ENCODE measurements around the gene SOBP. TPM values are rescaled to one million over a fixed set of nuclear protein-coding genes. Genes with fewer than 3 reads are reported as not detected.

Gene SOBP
- polyA plus RNA-seq, 1 donor (not counting 4 experiments of a cell fraction or from before 2014, with no cell fraction given), result not detected

DNA sequence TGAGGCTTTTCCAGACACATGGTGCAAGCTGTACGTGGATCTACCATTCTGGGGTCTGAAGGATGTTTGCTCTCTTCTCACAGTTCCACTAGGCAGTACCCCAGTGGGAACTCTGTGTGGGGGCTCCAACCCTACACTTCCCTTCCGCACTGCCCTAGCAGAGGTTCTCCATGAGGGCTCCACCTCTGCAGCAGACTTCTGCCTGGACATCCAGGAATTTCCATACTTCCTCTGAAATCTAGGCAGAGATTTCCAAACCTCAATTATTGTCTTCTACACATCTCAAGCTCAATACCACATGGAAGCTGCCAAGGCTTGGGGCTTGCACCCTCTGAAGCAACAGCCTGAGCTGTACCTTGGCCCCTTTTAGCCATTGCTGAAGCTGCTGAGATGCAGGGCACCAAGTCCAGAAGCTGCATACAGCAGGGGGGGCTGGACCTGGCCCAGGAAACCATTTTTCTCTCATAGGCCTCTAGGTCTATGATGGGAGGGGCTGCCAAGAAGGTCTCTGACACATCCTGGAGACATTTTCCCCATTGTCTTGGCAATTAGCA lies 42.2 kb upstream of the SOBP start:
- FAIRE-seq, result no peak

DNA sequence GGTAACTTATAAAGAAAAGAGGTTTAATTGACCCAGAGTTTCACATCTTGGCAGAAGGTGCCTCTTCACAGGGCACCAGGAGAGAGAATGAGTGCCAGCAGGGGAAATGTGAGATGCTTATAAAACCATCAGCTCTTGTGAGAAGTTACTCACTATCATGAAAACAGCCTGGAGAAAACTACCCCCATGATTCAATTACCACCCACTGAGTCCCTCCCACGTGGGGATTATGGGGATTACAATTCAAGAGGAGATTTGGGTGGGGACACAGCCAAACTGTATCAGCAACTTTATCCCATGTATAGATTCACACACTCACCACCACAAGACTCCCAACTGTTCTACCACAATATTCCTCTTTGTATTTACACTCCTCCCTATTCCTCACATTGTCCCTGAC lies 41.1 kb upstream of the SOBP start:
- Histone ChIP-seq H3K4me2 (ENCODE audit: control insufficient read depth, extremely low read depth, insufficient read depth, low read depth, low read length) (no peak overlapping the region), H3K9me3 (ENCODE audit: control insufficient read depth, low read depth, low read length) (no peaks in the 10 kb centered on the region), H3K36me3 (ENCODE audit: control insufficient read depth in 2 of 2, extremely low read depth in 1 of 2, insufficient read depth in 2 of 2, low read length in 2 of 2) (no peaks in the 10 kb centered on the region), H3K9me1 (ENCODE audit: control insufficient read depth, extremely low read depth, insufficient read depth, low read length) (no peaks in the 10 kb centered on the region), H3K27ac (ENCODE audit: control insufficient read depth, insufficient read depth, low read length) (no peak overlapping the region), H4K20me1 (ENCODE audit: control insufficient read depth, extremely low read depth, insufficient read depth, low read length) (no peaks in the 10 kb centered on the region), H3K4me3 (ENCODE audit: control insufficient read depth in 2 of 3, extremely low read depth in 1 of 3, insufficient read depth in 2 of 3, low read depth in 1 of 3, low read length in 3 of 3) (no peak overlapping the region), H2AFZ (ENCODE audit: control insufficient read depth, low read length) (no peak overlapping the region), H3K79me2 (ENCODE audit: control insufficient read depth, insufficient read depth, low read length) (no peaks in the 10 kb centered on the region), H3K27me3 (ENCODE audit: control insufficient read depth, extremely low read depth, insufficient read depth, low read length) (no peaks in the 10 kb centered on the region), H3K9ac (ENCODE audit: control insufficient read depth, extremely low read depth, insufficient read depth, low read length) (no peak overlapping the region), H3K4me1 (ENCODE audit: control insufficient read depth, extremely low read depth, insufficient read depth, low read length) (no peaks in the 10 kb centered on the region)
- DNase-seq (ENCODE audit: low read depth, low spot score) (no peak), FAIRE-seq (no peak)
- TF ChIP-seq EZH2 (IDR thresholded peaks at IDR 0.05; ENCODE audit: low read length), result no peak
- TF ChIP-seq, protein P1, sequence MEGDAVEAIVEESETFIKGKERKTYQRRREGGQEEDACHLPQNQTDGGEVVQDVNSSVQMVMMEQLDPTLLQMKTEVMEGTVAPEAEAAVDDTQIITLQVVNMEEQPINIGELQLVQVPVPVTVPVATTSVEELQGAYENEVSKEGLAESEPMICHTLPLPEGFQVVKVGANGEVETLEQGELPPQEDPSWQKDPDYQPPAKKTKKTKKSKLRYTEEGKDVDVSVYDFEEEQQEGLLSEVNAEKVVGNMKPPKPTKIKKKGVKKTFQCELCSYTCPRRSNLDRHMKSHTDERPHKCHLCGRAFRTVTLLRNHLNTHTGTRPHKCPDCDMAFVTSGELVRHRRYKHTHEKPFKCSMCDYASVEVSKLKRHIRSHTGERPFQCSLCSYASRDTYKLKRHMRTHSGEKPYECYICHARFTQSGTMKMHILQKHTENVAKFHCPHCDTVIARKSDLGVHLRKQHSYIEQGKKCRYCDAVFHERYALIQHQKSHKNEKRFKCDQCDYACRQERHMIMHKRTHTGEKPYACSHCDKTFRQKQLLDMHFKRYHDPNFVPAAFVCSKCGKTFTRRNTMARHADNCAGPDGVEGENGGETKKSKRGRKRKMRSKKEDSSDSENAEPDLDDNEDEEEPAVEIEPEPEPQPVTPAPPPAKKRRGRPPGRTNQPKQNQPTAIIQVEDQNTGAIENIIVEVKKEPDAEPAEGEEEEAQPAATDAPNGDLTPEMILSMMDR (optimal IDR thresholded peaks at IDR 0.05 in 1 of 3, IDR thresholded peaks at IDR 0.05 in 1 of 3, conservative IDR thresholded peaks at IDR 0.05 in 1 of 3; ENCODE audit: extremely low read depth in 1 of 3, insufficient read depth in 2 of 3, low read length in 3 of 3), result no peak
- dilution Hi-C loops (cut with MboI; ENCODE audit: extremely low pct_ligation_motif_present, low sequenced_read_pairs), result no loop called here

More for the DNA sequence above, 42.2 kb upstream of the SOBP start:
- DNase-seq (ENCODE audit: low read depth, low spot score), result no peak
- H3K9me1 ChIP-seq (ENCODE audit: control insufficient read depth, extremely low read depth, insufficient read depth, low read length), result no peaks in the 10 kb centered on the region
- H3K4me1 ChIP-seq (ENCODE audit: control insufficient read depth, extremely low read depth, insufficient read depth, low read length), result no peaks in the 10 kb centered on the region
- H4K20me1 ChIP-seq (ENCODE audit: control insufficient read depth, extremely low read depth, insufficient read depth, low read length), result no peaks in the 10 kb centered on the region
- H3K9me3 ChIP-seq (ENCODE audit: control insufficient read depth, low read depth, low read length), result no peaks in the 10 kb centered on the region
- H3K36me3 ChIP-seq (ENCODE audit: control insufficient read depth in 2 of 2, extremely low read depth in 1 of 2, insufficient read depth in 2 of 2, low read length in 2 of 2), result no peaks in the 10 kb centered on the region
- H3K9ac ChIP-seq (ENCODE audit: control insufficient read depth, extremely low read depth, insufficient read depth, low read length), result no peak overlapping the region
- H3K4me3 ChIP-seq (ENCODE audit: control insufficient read depth in 2 of 3, extremely low read depth in 1 of 3, insufficient read depth in 2 of 3, low read depth in 1 of 3, low read length in 3 of 3), result no peak overlapping the region
- TF ChIP-seq EZH2 (IDR thresholded peaks at IDR 0.05; ENCODE audit: low read length), result no peak
- TF ChIP-seq, protein P1 (optimal IDR thresholded peaks at IDR 0.05 in 1 of 3, IDR thresholded peaks at IDR 0.05 in 1 of 3, conservative IDR thresholded peaks at IDR 0.05 in 1 of 3; ENCODE audit: extremely low read depth in 1 of 3, insufficient read depth in 2 of 3, low read length in 3 of 3), result no peak
- H3K27me3 ChIP-seq (ENCODE audit: control insufficient read depth, extremely low read depth, insufficient read depth, low read length), result no peaks in the 10 kb centered on the region
- H3K79me2 ChIP-seq (ENCODE audit: control insufficient read depth, insufficient read depth, low read length), result no peaks in the 10 kb centered on the region
- H2AFZ ChIP-seq (ENCODE audit: control insufficient read depth, low read length), result no peak overlapping the region
- dilution Hi-C loops (cut with MboI; ENCODE audit: extremely low pct_ligation_motif_present, low sequenced_read_pairs), result no loop called here
- H3K4me2 ChIP-seq (ENCODE audit: control insufficient read depth, extremely low read depth, insufficient read depth, low read depth, low read length), result no peak overlapping the region
- no peak overlapping the region for H3K27ac ChIP-seq (ENCODE audit: control insufficient read depth, insufficient read depth, low read length)
